NCI-H1436 treated with DMSO at 0.1 percent for 48 hours (cell line): ENCODE results near the gene PLK5.

Experiments
- DNase-seq: peaks from one replicate; lab custom pipeline; 2025; lab: John Stamatoyannopoulos, UW

The PLK5 gene

DNA sequence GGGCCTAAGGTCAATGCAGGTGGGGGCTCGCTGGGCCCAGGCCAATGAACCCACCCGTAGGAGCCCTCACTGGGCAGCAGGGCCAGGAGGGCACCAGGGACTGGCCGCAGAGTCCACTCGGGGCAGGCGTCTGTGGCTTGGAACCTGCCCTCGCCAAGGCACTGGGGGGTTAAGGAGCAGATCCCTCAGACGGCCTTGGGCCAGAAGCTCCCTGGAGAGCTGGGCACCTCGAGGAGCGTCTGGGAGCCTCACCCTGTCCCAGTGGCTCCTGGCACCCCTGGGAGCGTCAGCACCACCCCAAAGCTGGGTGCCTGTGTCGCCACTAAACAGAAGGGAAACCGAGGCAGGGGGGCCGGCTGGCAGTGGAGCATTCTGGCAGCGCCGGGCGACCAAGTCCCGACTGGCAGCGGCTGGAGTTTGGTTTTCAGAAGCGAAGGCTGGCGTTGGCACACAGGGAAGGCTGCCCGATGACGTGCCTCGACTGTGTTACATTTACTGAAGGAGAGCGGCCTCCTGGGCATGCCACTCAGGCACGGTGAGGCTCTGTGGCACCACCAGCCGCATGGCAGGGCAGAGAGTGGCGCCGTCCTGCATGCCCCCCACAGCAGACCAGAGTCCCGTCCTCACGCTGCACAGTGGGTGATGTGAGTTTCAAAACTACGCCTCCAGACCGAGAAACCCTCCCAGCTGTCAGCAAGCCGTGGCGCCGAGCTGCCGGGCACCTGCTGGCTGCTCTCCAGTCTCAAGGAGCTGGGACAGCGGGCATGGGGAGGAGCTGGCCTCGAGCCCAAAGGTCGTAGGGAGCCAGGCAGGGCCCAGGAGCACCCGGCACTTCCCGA lies 53.4 kb downstream of the PLK5 start:
- DNase-seq: no peak

GRCh38 chr19:1577929-1578618 lies 54.2 kb downstream of the PLK5 start:
- DNase-seq: no peak

GRCh38 chr19:1579222-1579621 lies 55.3 kb downstream of the PLK5 start:
- DNase-seq: no peak

DNA sequence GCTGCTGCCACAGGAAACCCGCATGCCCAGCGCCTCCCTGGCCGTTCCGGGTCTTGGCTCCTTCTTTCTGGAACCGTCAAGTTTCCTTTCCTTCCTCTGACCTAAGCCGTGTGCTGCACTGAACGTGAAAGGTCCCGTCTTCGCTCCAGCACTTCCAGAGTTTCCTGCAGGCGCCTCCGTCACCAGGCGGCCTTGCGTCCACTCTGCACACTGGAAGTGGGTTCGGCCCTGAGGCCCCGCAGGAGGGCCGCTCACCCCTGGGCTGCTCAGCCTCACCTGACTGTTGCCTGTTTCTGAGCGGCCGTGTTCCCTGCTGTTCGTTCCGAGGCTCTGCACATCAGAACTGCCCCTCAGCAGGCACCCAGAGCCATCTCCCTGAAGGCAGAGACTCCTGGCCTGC lies 56.5 kb downstream of the PLK5 start:
- DNase-seq: no peak

- no peak for DNase-seq
These were observed 57.1 kb downstream of the PLK5 start for GRCh38 chr19:1580957-1581356.

GRCh38 chr19:1582201-1582600 lies 58.3 kb downstream of the PLK5 start:
- DNase-seq: no peak

- DNase-seq: no peak
These were observed 60.8 kb downstream of the PLK5 start for GRCh38 chr19:1584500-1585242.

GRCh38 chr19:1585243-1585580 lies 61.3 kb downstream of the PLK5 start:
- DNase-seq: no peak
